GM21529 (cell line): ENCODE measurements around the gene GIPC1.
"Not testable (repeated sequence)": the region's sequence is repeated elsewhere in the genome, so short reads cannot be mapped to it uniquely, and the experiment has no call there.

Experiments used
- ATAC-seq: cut with Tn5 transposase; IDR thresholded peaks from one replicate; pipeline ENCODE4 v1.9.1; 2021; ENCODE audit not compliant: unreplicated experiment

The GIPC1 gene

GRCh38 chr19:14472202-14472938, 23.6 kb downstream of the GIPC1 start:
- ATAC-seq, result no peak

DNA sequence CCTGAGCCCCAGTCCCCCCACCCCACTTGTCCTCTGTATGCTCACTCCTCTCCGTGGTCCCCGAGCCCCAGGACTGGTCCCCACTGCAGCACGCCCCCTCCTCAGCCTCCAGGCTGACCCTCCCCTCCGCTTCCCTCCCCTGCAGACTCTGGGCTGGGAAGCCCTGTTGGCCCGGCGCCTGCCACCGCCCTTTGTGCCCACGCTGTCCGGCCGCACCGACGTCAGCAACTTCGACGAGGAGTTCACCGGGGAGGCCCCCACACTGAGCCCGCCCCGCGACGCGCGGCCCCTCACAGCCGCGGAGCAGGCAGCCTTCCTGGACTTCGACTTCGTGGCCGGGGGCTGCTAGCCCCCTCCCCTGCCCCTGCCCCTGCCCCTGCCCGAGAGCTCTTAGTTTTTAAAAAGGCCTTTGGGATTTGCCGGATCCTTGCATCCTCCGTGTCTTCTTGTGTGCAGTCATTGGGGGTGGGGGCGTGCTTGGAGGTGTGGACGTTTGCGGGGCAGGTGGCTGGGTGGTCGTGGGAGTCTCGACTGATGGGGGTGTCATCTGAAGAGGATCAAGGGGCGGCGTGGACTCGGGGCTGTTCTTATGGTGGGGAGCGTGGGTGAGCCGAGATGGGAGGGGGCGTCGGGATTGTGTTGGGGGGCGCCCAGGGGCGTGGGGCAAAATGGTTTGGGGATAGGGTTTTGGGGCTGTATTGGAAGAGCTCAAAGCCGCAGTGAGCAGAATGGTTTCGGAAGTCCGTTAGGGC, 24.3 kb downstream of the GIPC1 start:
- no peak for ATAC-seq

DNA sequence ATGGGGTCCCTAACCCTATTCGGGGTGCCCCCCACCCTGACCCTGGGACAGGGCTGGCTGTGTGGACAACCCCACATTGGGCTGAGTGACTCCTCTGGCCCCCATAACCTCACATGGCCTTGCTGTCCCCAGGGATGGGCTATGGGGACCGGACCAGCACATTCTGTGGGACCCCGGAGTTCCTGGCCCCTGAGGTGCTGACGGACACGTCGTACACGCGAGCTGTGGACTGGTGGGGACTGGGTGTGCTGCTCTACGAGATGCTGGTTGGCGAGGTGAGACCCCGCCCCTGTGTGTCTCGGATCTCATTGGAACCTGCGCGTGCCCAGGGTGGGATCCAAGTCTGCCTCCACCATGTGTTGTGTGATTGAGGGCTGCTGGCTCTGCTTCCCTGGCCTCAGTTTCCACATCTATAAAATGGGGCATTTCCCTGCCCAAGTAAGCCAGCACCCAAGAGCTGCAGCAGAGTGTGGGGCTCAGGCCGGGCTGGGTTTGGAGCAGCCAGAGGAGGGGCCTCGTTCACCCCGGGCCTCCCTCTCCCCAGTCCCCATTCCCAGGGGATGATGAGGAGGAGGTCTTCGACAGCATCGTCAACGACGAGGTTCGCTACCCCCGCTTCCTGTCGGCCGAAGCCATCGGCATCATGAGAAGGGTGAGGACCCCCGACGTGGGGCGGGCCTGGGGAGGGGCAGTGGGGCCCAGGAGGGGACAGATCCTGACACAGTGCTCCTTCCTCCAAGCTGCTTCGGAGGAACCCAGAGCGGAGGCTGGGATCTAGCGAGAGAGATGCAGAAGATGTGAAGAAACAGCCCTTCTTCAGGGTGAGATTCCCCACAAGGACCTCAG, 25.7 kb downstream of the GIPC1 start:
- ATAC-seq, result no peak

DNA sequence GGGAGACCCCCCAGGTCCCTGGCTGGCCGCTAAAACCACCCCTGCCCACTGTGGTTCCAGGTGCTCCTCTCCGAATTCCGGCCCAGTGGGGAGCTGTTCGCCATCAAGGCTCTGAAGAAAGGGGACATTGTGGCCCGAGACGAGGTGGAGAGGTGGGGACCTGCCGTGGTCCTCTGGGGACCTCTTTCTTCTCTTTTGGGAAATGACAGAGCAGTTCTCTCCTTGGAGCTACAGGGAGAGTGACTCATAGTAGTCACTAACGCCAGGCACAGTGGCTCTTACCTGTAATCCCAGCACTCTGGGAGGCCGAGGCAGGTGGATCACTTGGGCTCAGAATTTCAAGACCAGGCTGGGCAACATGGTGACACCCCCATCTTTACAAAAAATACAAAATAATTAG, 28.1 kb downstream of the GIPC1 start:
- ATAC-seq, result no peak

GRCh38 chr19:14467391-14467790, 28.5 kb downstream of the GIPC1 start:
- ATAC-seq, result no peak

DNA sequence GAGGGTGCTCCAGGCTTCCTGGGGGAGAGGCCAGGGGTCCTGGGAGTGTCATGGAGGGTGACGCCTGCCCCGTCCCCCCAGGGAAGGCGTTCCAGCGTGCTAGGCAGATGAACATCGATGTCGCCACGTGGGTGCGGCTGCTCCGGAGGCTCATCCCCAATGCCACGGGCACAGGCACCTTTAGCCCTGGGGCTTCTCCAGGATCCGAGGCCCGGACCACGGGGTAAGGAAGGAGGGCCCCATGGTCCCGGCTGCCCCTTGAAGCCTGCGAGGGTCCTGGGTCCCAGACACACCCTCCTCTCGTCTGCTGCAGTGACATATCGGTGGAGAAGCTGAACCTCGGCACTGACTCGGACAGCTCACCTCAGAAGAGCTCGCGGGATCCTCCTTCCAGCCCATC, 32.2 kb downstream of the GIPC1 start:
- ATAC-seq, result no peak

GRCh38 chr19:14462401-14462800, 33.5 kb downstream of the GIPC1 start:
- not testable (repeated sequence) for ATAC-seq

- ATAC-seq, result no peak
These were observed 35.0 kb downstream of the GIPC1 start for GRCh38 chr19:14460935-14461334.

GRCh38 chr19:14459703-14460102, 36.2 kb downstream of the GIPC1 start:
- ATAC-seq, result no peak

DNA sequence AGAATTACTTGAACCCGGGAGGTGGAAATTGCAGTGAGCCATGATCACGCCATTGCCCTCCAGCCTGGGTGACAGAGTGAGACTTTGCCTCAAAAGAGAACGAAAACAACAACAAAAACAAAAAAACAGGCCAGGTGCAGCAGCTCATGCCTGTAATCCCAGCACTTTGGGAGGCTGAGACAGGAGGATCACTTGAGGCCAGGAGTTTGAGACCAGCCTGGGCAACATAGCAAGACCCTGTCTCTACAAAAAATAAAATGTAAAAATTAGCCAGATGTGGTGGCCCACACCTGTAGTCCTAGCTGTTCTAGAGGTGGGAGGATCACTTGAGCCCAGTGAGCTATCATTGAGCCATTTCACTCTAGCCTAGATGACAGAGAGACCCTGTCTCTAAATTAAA, 43.6 kb downstream of the GIPC1 start:
- ATAC-seq, result not testable (repeated sequence)

DNA sequence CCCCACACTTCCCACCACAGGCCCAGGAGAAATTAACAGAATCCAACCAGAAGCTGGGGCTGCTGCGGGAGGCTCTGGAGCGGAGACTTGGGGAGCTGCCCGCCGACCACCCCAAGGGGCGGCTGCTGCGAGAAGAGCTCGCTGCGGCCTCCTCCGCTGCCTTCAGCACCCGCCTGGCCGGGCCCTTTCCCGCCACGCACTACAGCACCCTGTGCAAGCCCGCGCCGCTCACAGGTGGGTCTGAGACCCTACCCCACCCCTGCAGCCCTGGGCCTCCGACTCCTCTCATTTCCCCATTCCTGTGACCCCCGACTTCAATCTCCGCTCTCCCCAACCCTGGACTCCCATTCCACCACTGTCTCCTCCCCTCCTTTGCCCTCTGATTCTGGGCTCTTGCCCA, 45.1 kb downstream of the GIPC1 start:
- no peak for ATAC-seq

DNA sequence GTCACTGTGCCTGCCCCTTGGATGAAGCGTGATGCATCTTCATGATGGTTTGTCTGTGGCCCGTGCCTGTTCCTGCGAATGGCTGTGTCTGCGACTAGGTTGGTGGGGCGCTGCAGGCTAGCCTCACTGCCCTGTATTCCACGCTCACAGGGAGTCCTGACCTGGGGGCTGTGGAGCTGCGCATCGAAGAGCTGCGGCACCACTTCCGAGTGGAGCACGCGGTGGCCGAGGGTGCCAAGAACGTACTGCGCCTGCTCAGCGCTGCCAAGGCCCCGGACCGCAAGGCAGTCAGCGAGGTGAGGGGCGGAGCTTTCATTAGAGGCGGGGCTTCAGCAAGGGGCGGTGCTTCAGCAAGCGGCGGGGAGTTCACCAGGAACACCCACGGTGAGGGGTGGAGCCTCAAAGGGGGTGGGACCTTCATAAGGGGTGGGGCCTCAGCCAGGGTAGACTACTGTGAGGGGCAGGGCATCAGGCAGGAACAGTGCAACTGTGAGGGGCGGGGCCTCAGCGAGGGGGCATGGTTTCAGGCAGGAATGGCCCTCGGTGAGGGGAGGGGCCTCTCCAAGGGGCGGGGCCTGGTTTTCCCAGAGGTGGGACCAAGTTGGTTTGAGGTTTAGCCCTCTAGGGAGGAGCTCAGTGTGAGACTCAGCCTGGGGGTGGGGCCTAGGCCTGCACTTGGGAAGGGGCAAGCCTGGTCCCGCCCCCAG, 45.6 kb downstream of the GIPC1 start:
- no peak for ATAC-seq

DNA sequence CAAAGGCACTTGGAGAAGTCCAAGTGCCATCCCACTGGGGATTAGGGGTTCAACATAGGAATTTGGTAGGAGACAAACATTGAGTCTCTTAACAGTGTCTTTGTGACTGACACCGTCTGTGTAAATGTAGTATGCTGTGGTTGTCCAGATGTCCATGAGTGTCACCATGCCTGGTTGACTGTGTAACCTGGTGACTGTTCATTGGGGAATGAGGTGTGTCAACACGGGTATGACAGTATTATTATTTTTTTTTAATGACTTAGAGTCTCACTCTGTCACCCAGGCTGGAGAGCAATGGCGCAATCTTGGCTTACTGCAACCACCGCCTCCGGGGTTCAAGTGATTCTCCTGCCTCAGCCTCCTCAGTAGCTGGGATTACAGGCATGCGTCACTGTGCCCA, 46.6 kb downstream of the GIPC1 start:
- no peak for ATAC-seq

DNA sequence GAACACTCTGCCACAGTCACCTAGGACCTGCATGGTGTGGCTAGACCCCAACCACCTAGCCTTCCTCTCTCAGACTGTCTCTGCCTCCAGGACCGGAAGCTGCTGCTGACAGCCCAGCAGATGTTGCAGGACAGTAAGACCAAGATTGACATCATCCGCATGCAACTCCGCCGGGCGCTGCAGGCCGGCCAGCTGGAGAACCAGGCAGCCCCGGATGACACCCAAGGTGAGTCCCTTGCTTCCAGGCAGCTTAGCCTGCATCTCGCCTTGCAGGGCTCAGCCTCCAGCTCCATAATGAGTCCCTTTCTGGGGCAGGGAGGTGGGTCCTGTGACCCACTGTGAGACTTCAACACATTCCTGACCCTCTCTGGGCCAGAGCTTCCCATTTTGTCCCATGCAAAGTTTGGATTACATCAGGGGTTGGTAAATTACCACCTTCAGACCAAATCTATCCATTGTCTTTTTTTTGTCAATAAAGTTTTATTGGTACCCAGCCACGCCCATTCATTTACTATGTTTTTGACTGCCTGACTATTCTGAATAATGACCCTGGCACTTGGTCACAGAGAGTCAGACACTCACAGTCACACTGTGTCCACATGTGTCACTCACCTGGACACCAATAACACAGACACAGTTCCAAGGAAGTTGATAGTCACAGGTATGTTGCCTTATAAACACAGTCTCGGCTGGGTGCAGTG, 49.4 kb downstream of the GIPC1 start:
- ATAC-seq, result no peak

- ATAC-seq, result no peak
These were observed 52.2 kb downstream of the GIPC1 start for GRCh38 chr19:14443632-14444216.

- no peak for ATAC-seq
These were observed 52.9 kb downstream of the GIPC1 start for GRCh38 chr19:14442891-14443631.

DNA sequence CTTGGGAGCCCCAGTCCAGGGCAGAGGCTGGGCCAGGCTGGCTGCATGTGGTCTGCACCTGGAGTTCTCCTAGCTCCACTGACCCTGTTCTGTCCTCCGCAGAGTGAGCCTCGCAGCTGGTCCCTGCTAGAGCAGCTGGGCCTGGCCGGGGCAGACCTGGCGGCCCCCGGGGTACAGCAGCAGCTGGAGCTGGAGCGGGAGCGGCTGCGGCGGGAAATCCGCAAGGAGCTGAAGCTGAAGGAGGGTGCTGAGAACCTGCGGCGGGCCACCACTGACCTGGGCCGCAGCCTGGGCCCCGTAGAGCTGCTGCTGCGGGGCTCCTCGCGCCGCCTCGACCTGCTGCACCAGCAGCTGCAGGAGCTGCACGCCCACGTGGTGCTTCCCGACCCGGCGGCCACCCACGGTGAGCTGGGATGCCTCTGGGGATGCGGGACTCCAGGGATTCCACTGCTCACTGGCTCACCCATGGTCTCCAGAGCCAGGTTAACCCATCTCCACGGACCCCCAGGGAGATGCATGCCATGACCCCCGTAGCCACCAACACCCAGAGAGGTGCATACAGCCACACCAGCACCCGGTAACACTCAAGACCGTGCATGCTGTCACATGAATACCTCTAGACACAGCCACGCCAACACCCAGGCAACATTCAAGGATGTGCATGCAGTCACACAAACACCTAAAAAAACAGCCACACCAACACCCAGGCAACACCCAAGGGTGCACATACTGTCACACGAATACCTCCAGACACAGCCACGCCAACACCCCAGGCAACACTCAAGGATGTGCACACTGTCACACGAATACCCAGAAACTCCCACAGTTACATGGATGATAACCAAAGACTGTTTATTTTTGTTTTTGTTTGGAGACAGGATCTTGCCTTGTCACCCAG, 54.6 kb downstream of the GIPC1 start:
- no peak for ATAC-seq

DNA sequence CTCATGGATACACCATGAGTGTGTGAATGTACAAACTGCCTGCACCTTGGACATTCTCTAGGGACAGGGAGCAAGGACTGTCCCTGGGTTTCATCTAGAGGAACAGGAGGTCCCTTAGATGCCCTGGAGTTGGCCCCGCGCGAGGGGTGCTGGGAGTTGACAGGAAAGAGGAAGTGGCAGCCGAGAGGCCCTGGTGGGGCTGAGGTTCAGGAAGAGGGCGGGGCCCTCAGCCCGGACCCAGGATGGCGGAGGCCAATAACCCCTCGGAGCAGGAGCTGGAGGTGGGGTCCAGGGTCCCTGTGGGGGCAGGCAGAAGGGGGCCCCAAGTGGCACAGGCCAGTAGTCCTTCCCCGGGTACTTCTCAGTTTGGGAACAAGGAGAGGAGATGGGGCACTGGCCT, 55.9 kb downstream of the GIPC1 start:
- peak; percentile 87 for ATAC-seq
